ENCODE results near the gene MYL9. TPM values are rescaled to one million over a fixed set of nuclear protein-coding genes. Genes with fewer than 3 reads are reported as not detected.

The MYL9 gene
- total and polyA plus RNA-seq, 2 donors (not counting 1 experiment from before 2014, with no cell fraction given): 0.78 to 3.5 TPM

DNA sequence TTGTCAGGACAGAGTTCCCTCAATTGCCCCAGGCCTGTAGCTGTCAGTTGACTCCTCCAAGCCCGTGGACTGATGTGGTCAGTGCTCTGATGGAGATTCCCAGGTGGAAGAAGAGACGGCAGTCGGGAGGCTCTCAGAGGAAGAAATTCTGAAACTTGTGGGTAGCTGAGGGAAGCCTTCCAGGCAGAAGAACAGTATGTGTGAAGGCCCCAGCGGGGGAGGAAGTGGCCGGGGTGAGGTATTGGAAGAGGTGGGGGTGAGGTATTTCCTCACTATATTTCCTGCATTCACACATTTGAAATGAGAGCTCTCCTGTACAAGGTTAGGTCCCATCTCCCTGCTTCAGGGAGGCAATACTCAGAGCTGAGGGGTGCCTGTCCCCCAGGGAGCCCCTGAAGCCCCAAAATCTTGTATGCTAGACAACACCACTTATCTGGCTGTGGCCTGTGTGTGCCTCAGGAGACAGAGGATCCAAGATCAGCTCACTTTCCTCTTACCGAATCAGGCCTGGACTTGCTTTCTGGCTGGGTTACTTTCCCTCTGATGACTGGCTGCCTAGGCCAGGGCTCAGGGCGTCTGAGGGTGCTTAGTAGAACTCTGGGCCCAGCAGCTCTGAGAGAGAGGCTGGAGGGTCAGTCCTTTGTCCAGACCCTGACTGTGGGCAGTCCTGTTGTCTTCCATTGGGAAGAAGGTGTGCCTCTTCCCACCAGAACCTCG, 49.3 kb upstream of the MYL9 start:
- peak; percentile 68 for ATAC-seq (ENCODE audit: low read depth)
- Histone ChIP-seq H3K27me3 (replicated peaks in 1 of 4; ENCODE audit: control extremely low read depth in 1 of 4, control insufficient read depth in 3 of 4, insufficient read depth in 4 of 4, low read length in 3 of 4) (no peaks in the 10 kb centered on the region), H3K4me3 (ENCODE audit: control extremely low read depth in 1 of 5, extremely low read depth in 1 of 5, insufficient read depth in 1 of 5, low read depth in 2 of 5, low read length in 4 of 5) (no peak overlapping the region), H4K20me1 (ENCODE audit: control insufficient read depth, insufficient read depth, low read length, poor library complexity, severe bottlenecking) (peaks cover 72% of the 10 kb centered on the region), H3K9ac (ENCODE audit: low read length) (peak overlapping the region; percentile 22), H3K79me2 (ENCODE audit: control insufficient read depth, insufficient read depth, low read length) (peaks cover 69% of the 10 kb centered on the region), H2AFZ (ENCODE audit: insufficient read depth, low read depth, low read length, poor library complexity, severe bottlenecking) (peak overlapping the region; percentile 5), H3K9me3 (ENCODE audit: control extremely low read depth in 1 of 3, control insufficient read depth in 2 of 3, insufficient read depth in 1 of 3, low read length in 2 of 3) (no peaks in the 10 kb centered on the region), H3K4me1 (ENCODE audit: control insufficient read depth in 2 of 2, insufficient read depth in 2 of 2, low read length in 2 of 2) (peaks cover 17 to 18% of the 10 kb centered on the region in 2 donors), H3K4me2 (replicated peaks; ENCODE audit: low read depth, low read length, poor library complexity, severe bottlenecking) (peak overlapping the region; percentile 52), H3K27ac (ENCODE audit: low read length in 2 of 2) (peak overlapping the region; percentile 44 to 73), H3K36me3 (replicated peaks in 1 of 2; ENCODE audit: control extremely low read depth in 1 of 2, control insufficient read depth in 1 of 2, extremely low read depth in 1 of 2, insufficient read depth in 2 of 2, low read length in 1 of 2) (peaks cover 1 to 12% of the 10 kb centered on the region in 2 experiments)
- DNase-seq: peak; percentile 52
- TF ChIP-seq, protein P1, sequence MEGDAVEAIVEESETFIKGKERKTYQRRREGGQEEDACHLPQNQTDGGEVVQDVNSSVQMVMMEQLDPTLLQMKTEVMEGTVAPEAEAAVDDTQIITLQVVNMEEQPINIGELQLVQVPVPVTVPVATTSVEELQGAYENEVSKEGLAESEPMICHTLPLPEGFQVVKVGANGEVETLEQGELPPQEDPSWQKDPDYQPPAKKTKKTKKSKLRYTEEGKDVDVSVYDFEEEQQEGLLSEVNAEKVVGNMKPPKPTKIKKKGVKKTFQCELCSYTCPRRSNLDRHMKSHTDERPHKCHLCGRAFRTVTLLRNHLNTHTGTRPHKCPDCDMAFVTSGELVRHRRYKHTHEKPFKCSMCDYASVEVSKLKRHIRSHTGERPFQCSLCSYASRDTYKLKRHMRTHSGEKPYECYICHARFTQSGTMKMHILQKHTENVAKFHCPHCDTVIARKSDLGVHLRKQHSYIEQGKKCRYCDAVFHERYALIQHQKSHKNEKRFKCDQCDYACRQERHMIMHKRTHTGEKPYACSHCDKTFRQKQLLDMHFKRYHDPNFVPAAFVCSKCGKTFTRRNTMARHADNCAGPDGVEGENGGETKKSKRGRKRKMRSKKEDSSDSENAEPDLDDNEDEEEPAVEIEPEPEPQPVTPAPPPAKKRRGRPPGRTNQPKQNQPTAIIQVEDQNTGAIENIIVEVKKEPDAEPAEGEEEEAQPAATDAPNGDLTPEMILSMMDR (IDR thresholded peaks at IDR 0.05): no peak
- TF ChIP-seq EZH2 (IDR thresholded peaks at IDR 0.05; ENCODE audit: borderline replicate concordance, insufficient read depth, low read depth, low read length, poor library complexity, severe bottlenecking): no peak
- POLR2A ChIA-PET: no interaction called here
- Mint-ChIP-seq H3K4me3 (peak overlapping the region; percentile 51), H3K27me3 (no peaks in the 10 kb centered on the region), H3K4me1 (peaks cover 36% of the 10 kb centered on the region), H3K27ac (peak overlapping the region; percentile 79), H3K9me3 (ENCODE audit: insufficient read depth) (no peaks in the 10 kb centered on the region)
- intact Hi-C loops (cut with micrococcal nuclease): no loop called here
- CTCF ChIA-PET: interaction anchor here (1.2 to 1.6 kb wide), 5 partner anchors 15 to 394 kb away, joined by 3 to 7 read pairs (median 5); no protein-coding TSS in a partner anchor
- WGBS (ENCODE audit: insufficient coverage): 18% methylated on average over 4 of the region's 8 CpGs

Data from B cell (primary cell).